Aorta (tissue), 5 donors: ENCODE results near the gene OR4C16. TPM values are rescaled to one million over a fixed set of nuclear protein-coding genes. Genes with fewer than 3 reads are reported as not detected.

Experiments used
- ATAC-seq: fragments of 200-7000 bp; cut with Tn5 transposase; one replicate; pipeline ENCODE4 v1.9.1; 2022; ENCODE audit warnings: moderate library complexity; ENCODE audit not compliant: low FRiP score
- DNase-seq, 2 donors: peaks; one replicate each; pipeline ENCODE4 v3.0.0-alpha.2; 2020
- H3K27ac ChIP-seq, 2 donors: one replicate each; pipeline ENCODE4 v1.5.1; 2013; ENCODE audit warnings: low read length in 2 of 2, mild to moderate bottlenecking in 2 of 2, moderate library complexity in 2 of 2, control low read depth in 1 of 2, inconsistent platforms in 1 of 2, low read depth in 1 of 2
- H3K27me3 ChIP-seq, 2 donors: one replicate each; pipeline ENCODE4 v1.6.1; 2013; ENCODE audit warnings: control low read depth in 1 of 2, low read length in 1 of 2, mild to moderate bottlenecking in 1 of 2, moderate library complexity in 1 of 2; ENCODE audit not compliant: insufficient read depth in 2 of 2, control insufficient read depth in 1 of 2
- H3K36me3 ChIP-seq, 2 donors: one replicate each; pipeline ENCODE4 v1.6.1; 2013; ENCODE audit warnings: control low read depth in 1 of 2, low read length in 1 of 2, mild to moderate bottlenecking in 1 of 2; ENCODE audit not compliant: insufficient read depth in 2 of 2, control insufficient read depth in 1 of 2
- H3K4me1 ChIP-seq, 2 donors: one replicate each; pipeline ENCODE4 v1.6.1; 2013; ENCODE audit warnings: low read length in 2 of 2, control low read depth in 1 of 2, mild to moderate bottlenecking in 1 of 2, moderate library complexity in 1 of 2; ENCODE audit not compliant: insufficient read depth in 2 of 2, control insufficient read depth in 1 of 2
- H3K4me3 ChIP-seq, 2 donors: one replicate each; pipeline ENCODE4 v1.5.1; 2013; ENCODE audit warnings: low read length in 2 of 2, control low read depth in 1 of 2, mild to moderate bottlenecking in 1 of 2
- H3K9me3 ChIP-seq: one replicate; pipeline ENCODE4 v1.6.1; 2013; ENCODE audit warnings: mild to moderate bottlenecking, low read length; ENCODE audit not compliant: control insufficient read depth
- WGBS, 2 donors: extraction: QIAGEN DNeasy Blood & Tissue Kit; methylation state at CpG; one replicate each; pipeline ENCODE4 v1.1.7; 2013; 5-methylcytosine and 5-hydroxymethylcytosine counted together
- intact Hi-C, 2 donors: fragments of 100-400 bp; cut with DNase I; formaldehyde crosslinking; loops; one replicate each; pipeline versions ENCODE4 v1.14.2 to v1.15.0; 2022
- long read RNA-seq, 2 donors: library from polyadenylated mRNA; unstranded; transcript quantifications; one replicate each; pipeline ENCODE4 v2.0.0, GENCODE V29; 2020 to 2021
- polyA plus RNA-seq, 2 donors: library from polyadenylated mRNA; stranded (reverse); fragments of 200-250 nt; gene quantifications; one replicate each; pipeline ENCODE4 v1.2.3, GENCODE V29; 2013
- total RNA-seq, 2 donors: library from RNA; stranded (reverse); fragmentation: NEBNext Ultra II Directional; extraction: Animal tissue kit (Norgen Biotek cat#: 25700); gene quantifications; one replicate each; pipeline ENCODE4 v1.2.1, GENCODE V29; 2021
- donor health status: healthy with polysubstance abuse.
- donor health status: Bipolar disorder and iron deficiency.
- donor health status: DM: no; HTN: no; CAD: no.
- donor health status: DM: no; HTN: no; CAD: no.
- donor health status: DM: yes; HTN: yes; CAD: no.

Gene OR4C16, protein sequence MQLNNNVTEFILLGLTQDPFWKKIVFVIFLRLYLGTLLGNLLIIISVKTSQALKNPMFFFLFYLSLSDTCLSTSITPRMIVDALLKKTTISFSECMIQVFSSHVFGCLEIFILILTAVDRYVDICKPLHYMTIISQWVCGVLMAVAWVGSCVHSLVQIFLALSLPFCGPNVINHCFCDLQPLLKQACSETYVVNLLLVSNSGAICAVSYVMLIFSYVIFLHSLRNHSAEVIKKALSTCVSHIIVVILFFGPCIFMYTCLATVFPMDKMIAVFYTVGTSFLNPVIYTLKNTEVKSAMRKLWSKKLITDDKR
- total RNA-seq (not detected), polyA plus RNA-seq (not detected)
- long read RNA-seq, donor 1: 0 reads
- long read RNA-seq, donor 2: 0 reads

GRCh38 chr11:55571828-55572227, at the start of gene OR4C16:
Gene OR4C16 (plus strand): TSS chr11:55572128. CDS start chr11:55572128, 0 bp downstream.
- Histone ChIP-seq H3K36me3 (no peaks in the 10 kb centered on the region), H3K4me3 (no peak within 1 kb of the TSS), H3K27me3 (no peaks in the 10 kb centered on the region), H3K4me1 (no peaks in the 10 kb centered on the region), H3K27ac (no peak within 1 kb of the TSS), H3K9me3 (peaks cover 2% of the 10 kb centered on the region)
- intact Hi-C loops: no loop called here
- 55 to 71% methylated on average over 3 of the region's 3 CpGs for WGBS, 2 donors
- ATAC-seq (no peak), DNase-seq (no peak)

- Histone ChIP-seq H3K27me3 (no peaks in the 10 kb centered on the region), H3K4me1 (no peaks in the 10 kb centered on the region), H3K4me3 (no peak within 1 kb of the TSS), H3K36me3 (no peaks in the 10 kb centered on the region), H3K9me3 (no peaks in the 10 kb centered on the region), H3K27ac (no peak within 1 kb of the TSS)
- ATAC-seq (no peak), DNase-seq (no peak)
- intact Hi-C loops: no loop called here
These were observed 17.8 kb upstream of the OR4C16 start, which contains the start of gene OR4C15 for GRCh38 chr11:55554169-55554568. Gene OR4C15 (plus strand): TSS chr11:55554469. CDS start chr11:55554469, 0 bp downstream.

GRCh38 chr11:55572548-55572947, 620 bp downstream of the OR4C16 start:
- Histone ChIP-seq H3K4me3 (no peak overlapping the region), H3K9me3 (peaks cover 2% of the 10 kb centered on the region), H3K27me3 (no peaks in the 10 kb centered on the region), H3K27ac (no peak overlapping the region), H3K4me1 (no peaks in the 10 kb centered on the region), H3K36me3 (no peaks in the 10 kb centered on the region)
- intact Hi-C loops: no loop called here
- no peak for ATAC-seq
- WGBS, 2 donors: 26 to 31% methylated on average over 1 of the region's 1 CpG
- no peak for DNase-seq

DNA sequence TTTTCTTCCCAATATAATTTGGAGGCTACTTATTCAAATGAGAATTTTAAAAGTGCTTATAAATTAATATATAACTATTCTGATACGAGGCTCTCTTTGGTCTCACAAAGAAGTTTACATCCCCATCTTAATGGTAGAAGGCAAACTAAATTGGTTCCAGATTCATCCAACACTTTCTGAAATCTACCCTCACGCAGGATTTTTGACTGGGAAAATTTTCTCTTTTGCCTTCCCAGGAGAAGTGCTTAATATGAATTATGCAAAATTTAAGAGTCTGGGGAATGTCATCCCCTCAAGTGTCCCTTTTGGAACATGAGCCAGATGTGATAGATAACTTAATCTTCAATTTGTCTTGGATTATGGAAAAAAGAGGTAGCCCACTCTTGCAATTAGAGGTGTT, 35.6 kb downstream of the OR4C16 start, which contains the start of gene OR4C11:
Gene OR4C11 (minus strand): TSS at position 101 of the 400 bp plus-strand sequence. CDS start 3,272 bp downstream, outside the sequence.
- WGBS, 2 donors: 35 to 44% methylated on average over 2 of the region's 2 CpGs
- no peak for DNase-seq

More for the DNA sequence above, 35.6 kb downstream of the OR4C16 start, which contains the start of gene OR4C11:
- Histone ChIP-seq H3K36me3 (no peaks in the 10 kb centered on the region), H3K9me3 (no peaks in the 10 kb centered on the region), H3K4me3 (no peak within 1 kb of the TSS), H3K27me3 (no peaks in the 10 kb centered on the region), H3K27ac (no peak within 1 kb of the TSS), H3K4me1 (no peaks in the 10 kb centered on the region)
- intact Hi-C loops: loop anchor here in 1 of 2 donors (10.0 kb wide), 1 partner anchor 57 kb away; the partner anchor contains the start of gene OR4C6
- ATAC-seq: no peak

Other genes with a start within 250 kb of the OR4C16 start
- not detected for gene OR4A16, start 228.9 kb upstream of the OR4C16 start, total RNA-seq
- not detected for gene OR4A16, start 228.9 kb upstream of the OR4C16 start, polyA plus RNA-seq
- gene OR4A15, start 204.2 kb upstream of the OR4C16 start, total RNA-seq: not detected
- not detected for gene OR4A15, start 204.2 kb upstream of the OR4C16 start, polyA plus RNA-seq
- not detected for gene OR4C15, start 17.7 kb upstream of the OR4C16 start, total RNA-seq
- not detected for gene OR4C15, start 17.7 kb upstream of the OR4C16 start, polyA plus RNA-seq
- not detected for gene OR4C11, start 35.5 kb downstream of the OR4C16 start, total RNA-seq
- not detected for gene OR4C11, start 35.5 kb downstream of the OR4C16 start, polyA plus RNA-seq
- not detected for gene OR4P4, start 63.0 kb downstream of the OR4C16 start, total RNA-seq
- not detected for gene OR4P4, start 63.0 kb downstream of the OR4C16 start, polyA plus RNA-seq
- not detected for gene OR4S2, start 76.2 kb downstream of the OR4C16 start, total RNA-seq
- gene OR4S2, start 76.2 kb downstream of the OR4C16 start, polyA plus RNA-seq: 1 to 10 TPM in 1 of 2 donors, not detected in 1; 2.0 TPM
- gene OR4C6, start 90.1 kb downstream of the OR4C16 start, total RNA-seq: not detected
- not detected for gene OR4C6, start 90.1 kb downstream of the OR4C16 start, polyA plus RNA-seq
- not detected for gene OR5D13, start 201.3 kb downstream of the OR4C16 start, total RNA-seq
- gene OR5D13, start 201.3 kb downstream of the OR4C16 start, polyA plus RNA-seq: not detected
- not detected for gene OR5D14, start 223.4 kb downstream of the OR4C16 start, total RNA-seq
- not detected for gene OR5D14, start 223.4 kb downstream of the OR4C16 start, polyA plus RNA-seq
- not detected for gene OR5L1, start 239.2 kb downstream of the OR4C16 start, total RNA-seq
- gene OR5L1, start 239.2 kb downstream of the OR4C16 start, polyA plus RNA-seq: not detected
- gene OR5D18, start 247.5 kb downstream of the OR4C16 start, total RNA-seq: not detected
- gene OR5D18, start 247.5 kb downstream of the OR4C16 start, polyA plus RNA-seq: not detected